RWPE1 (cell line): ENCODE measurements around the gene SHROOM3.

ENCODE experiments used
- CTCF ChIA-PET: fragments of 350-600 bp; sonication (Branson Sonifier 250); formaldehyde crosslinking; extraction: SDS; loops from one replicate; lab custom pipeline; 2021; lab: Yijun Ruan, JAX
- POLR2A ChIA-PET: fragments of 400-600 bp; formaldehyde crosslinking; extraction: SDS; loops from one replicate; lab custom pipeline; 2020; ENCODE audit warnings: antibody characterized with exemption; ENCODE audit not compliant: low non-redundant PET; lab: Yijun Ruan, JAX
- DNase-seq: peaks from one replicate; pipeline ENCODE4 v3.0.0; 2012; ENCODE audit warnings: low spot score
- H3K27ac ChIP-seq: fragments of 450-650 bp; 2 replicates; pipeline ENCODE4 v1.5.1; 2017
- TF ChIP-seq, protein P1 (sequence below): fragments of 450-650 bp; conservative IDR thresholded peaks from 2 replicates; pipeline ENCODE4 v1.5.1; 2017; ENCODE audit warnings: low read depth, mild to moderate bottlenecking

The SHROOM3 gene

DNA sequence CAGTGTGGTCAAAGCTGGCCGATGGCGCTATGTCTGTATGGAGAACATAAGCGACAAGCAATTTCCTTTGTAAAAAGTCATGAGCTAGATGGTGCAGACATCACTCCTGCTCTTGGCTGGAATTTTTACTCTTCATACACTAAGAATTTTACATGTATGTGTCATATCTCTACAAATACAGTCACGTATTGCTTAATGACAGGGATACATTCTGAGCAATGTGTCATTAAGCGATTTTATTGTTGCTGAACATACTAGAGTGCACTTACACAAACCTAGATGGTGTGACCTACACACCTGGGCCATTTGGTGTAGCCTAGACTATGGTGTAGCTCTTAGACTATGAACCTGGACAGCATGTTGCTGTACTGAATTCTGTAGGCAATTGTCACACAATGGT is 277.5 kb downstream of the SHROOM3 start:
- ChIA-PET POLR2A (no interaction called here), CTCF (interaction anchor here (0.6 kb wide), 1 partner anchor 200 kb away, joined by 4 read pairs; no protein-coding TSS in a partner anchor)
- TF ChIP-seq, protein P1, sequence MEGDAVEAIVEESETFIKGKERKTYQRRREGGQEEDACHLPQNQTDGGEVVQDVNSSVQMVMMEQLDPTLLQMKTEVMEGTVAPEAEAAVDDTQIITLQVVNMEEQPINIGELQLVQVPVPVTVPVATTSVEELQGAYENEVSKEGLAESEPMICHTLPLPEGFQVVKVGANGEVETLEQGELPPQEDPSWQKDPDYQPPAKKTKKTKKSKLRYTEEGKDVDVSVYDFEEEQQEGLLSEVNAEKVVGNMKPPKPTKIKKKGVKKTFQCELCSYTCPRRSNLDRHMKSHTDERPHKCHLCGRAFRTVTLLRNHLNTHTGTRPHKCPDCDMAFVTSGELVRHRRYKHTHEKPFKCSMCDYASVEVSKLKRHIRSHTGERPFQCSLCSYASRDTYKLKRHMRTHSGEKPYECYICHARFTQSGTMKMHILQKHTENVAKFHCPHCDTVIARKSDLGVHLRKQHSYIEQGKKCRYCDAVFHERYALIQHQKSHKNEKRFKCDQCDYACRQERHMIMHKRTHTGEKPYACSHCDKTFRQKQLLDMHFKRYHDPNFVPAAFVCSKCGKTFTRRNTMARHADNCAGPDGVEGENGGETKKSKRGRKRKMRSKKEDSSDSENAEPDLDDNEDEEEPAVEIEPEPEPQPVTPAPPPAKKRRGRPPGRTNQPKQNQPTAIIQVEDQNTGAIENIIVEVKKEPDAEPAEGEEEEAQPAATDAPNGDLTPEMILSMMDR: no peak
- DNase-seq: no peak
- H3K27ac ChIP-seq: no peak overlapping the region

DNA sequence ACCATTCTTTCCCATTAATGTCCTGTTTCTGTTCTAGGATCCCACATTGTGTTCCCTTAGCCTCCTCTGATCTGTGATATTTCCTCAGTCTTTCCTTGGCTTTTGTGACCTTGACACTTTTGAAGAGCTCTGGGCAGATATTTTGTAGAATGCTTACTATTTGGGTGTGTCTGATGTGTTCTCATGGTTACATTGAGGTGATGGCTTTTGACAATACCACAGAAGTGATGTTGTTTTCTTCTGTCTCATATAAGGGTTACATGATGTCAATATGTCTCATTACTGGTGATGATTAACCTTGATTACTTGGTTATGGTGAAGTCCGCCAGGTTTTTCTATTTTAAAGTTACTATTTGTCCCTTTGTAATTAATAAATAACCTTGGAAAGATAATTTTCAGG is 279.2 kb downstream of the SHROOM3 start:
- CTCF ChIA-PET: no interaction called here
- DNase-seq: no peak
- POLR2A ChIA-PET: no interaction called here
- TF ChIP-seq, protein P1: no peak
- H3K27ac ChIP-seq: no peak overlapping the region

DNA sequence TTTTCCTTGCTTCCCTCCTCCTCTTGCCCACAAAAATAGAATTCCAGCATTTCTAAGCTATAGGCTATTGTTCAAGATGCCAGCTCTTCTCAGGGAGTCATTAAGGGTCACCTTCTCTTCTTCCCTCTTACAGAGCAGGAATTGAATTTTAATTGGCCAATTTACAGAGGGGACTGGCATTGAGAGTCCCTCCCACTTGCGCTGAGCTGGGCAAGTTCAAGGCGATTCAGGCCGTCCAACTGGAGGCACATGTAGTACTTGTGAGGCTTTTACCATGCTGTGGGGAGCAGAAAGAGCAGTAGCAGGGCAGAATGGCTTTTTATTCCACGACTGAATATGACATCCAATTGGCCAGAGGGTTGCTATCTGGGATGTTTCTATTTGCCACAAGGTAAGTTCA is 281.0 kb downstream of the SHROOM3 start:
- ChIA-PET CTCF (interaction anchor here (0.6 kb wide), 2 partner anchors 44 to 903 kb away, joined by 3 read pairs; no protein-coding TSS in a partner anchor), POLR2A (no interaction called here)
- TF ChIP-seq, protein P1: no peak
- no peak for DNase-seq
- no peak overlapping the region for H3K27ac ChIP-seq

DNA sequence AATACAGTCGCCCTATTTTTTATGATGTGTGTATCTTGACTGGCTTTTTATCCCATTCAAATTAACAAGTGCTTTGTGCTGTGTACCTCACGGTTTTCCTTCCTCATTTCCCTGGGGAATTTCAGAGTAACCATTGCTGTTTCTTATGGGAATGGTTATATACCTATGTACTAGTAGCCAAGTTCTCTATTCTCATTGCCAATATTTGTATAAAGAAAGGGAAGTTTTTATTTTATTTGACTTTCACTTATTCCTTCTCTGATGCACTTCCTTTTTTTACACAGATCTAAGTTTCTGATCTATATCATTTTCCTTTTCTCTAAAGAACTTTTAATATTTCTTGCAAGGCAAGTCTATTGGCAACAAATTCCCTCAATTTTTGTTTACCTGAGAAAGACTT is 281.6 kb downstream of the SHROOM3 start:
- DNase-seq: no peak
- no peak overlapping the region for H3K27ac ChIP-seq
- TF ChIP-seq, protein P1: no peak
- ChIA-PET POLR2A (no interaction called here), CTCF (no interaction called here)

DNA sequence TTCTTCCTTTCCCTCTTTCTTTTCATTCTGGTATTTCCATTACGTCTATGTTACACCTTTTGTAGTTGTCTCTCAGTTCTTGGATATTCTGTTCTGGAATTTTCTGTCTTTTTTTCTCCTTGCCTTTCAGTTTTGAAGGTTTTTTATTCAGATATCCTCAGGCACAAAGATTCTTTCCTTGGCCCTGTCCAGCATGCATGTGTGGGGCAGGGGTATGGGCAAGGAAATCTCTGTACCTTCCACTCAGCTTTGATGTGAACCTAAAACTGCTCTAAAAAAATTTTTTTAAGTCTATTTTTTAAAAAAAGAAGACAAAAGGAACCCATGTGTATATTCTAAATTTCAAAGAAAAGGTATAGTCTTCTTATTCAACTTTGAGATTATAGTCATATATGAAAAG is 282.4 kb downstream of the SHROOM3 start:
- POLR2A ChIA-PET: no interaction called here
- TF ChIP-seq, protein P1: no peak
- H3K27ac ChIP-seq: no peak overlapping the region
- DNase-seq: no peak
- CTCF ChIA-PET: no interaction called here

DNA sequence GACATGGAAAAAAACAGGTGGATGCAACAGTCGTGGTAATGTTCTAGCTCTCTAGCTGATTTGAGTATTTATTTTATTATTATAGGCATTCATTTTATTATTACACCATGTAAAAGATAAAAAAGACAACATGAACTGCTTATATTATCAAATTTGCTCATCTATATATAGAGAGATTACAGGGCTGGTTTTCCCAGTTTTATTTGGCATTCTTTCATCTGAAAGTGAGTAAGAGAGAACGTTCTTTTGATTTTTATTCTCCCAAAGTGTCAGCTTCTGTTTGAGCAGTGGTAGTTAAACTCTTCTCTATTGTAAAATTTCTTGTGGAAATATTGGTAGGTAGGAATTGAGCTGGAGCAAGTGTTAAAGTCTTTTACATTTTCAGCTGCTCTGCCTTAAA is 283.0 kb downstream of the SHROOM3 start:
- no peak for DNase-seq
- TF ChIP-seq, protein P1: no peak
- ChIA-PET POLR2A (no interaction called here), CTCF (interaction anchor here (0.7 kb wide), 1 partner anchor 214 kb away, joined by 3 read pairs; no protein-coding TSS in a partner anchor)
- no peak overlapping the region for H3K27ac ChIP-seq
